ENCODE data around the gene SUCLG2. TPM values are rescaled to one million over a fixed set of nuclear protein-coding genes. Genes with fewer than 3 reads are reported as not detected.

Gene SUCLG2
- total RNA-seq, 1 donor from 2014 or later, result 53.8 TPM

GRCh38 chr3:67495751-67496150 lies 158.7 kb downstream of the SUCLG2 start:
- Histone ChIP-seq H3K27ac (no peak overlapping the region), H3K9me3 (no peaks in the 10 kb centered on the region), H3K27me3 (no peaks in the 10 kb centered on the region), H3K36me3 (no peaks in the 10 kb centered on the region), H3K4me3 (no peak overlapping the region), H3K4me1 (no peaks in the 10 kb centered on the region)
- ATAC-seq (no peak), DNase-seq (no peak)
- intact Hi-C loops (cut with DNase I), result no loop called here
- TF ChIP-seq CTCF (IDR thresholded peaks at IDR 0.05), result no peak

GRCh38 chr3:67493808-67494207 lies 160.6 kb downstream of the SUCLG2 start:
- H3K27me3 ChIP-seq, result no peaks in the 10 kb centered on the region
- H3K9me3 ChIP-seq, result no peaks in the 10 kb centered on the region
- intact Hi-C loops (cut with DNase I), result no loop called here
- no peaks in the 10 kb centered on the region for H3K36me3 ChIP-seq
- TF ChIP-seq CTCF (IDR thresholded peaks at IDR 0.05), result no peak
- ATAC-seq (no peak), DNase-seq (no peak)
- no peaks in the 10 kb centered on the region for H3K4me1 ChIP-seq
- no peak overlapping the region for H3K4me3 ChIP-seq
- H3K27ac ChIP-seq, result no peak overlapping the region

- no peak overlapping the region for H3K27ac ChIP-seq
- ATAC-seq (no peak), DNase-seq (no peak)
Observed at GRCh38 chr3:67490658-67491057, 163.8 kb downstream of the SUCLG2 start.

GRCh38 chr3:67489816-67490215 lies 164.6 kb downstream of the SUCLG2 start:
- no peak for ATAC-seq

More at GRCh38 chr3:67490658-67491057, 163.8 kb downstream of the SUCLG2 start:
- no peaks in the 10 kb centered on the region for H3K4me1 ChIP-seq
- H3K9me3 ChIP-seq, result no peaks in the 10 kb centered on the region
- no peak for TF ChIP-seq CTCF (IDR thresholded peaks at IDR 0.05)
- H3K27me3 ChIP-seq, result no peaks in the 10 kb centered on the region
- no peak overlapping the region for H3K4me3 ChIP-seq
- intact Hi-C loops (cut with DNase I), result no loop called here
- no peaks in the 10 kb centered on the region for H3K36me3 ChIP-seq

GRCh38 chr3:67487564-67488114 lies 166.8 kb downstream of the SUCLG2 start:
- Histone ChIP-seq H3K4me1 (no peaks in the 10 kb centered on the region), H3K4me3 (no peak overlapping the region), H3K36me3 (no peaks in the 10 kb centered on the region), H3K9me3 (no peaks in the 10 kb centered on the region), H3K27ac (no peak overlapping the region), H3K27me3 (no peaks in the 10 kb centered on the region)
- ATAC-seq (no peak), DNase-seq (no peak)
- intact Hi-C loops (cut with DNase I), result no loop called here
- TF ChIP-seq CTCF (IDR thresholded peaks at IDR 0.05), result no peak

More at GRCh38 chr3:67489816-67490215, 164.6 kb downstream of the SUCLG2 start:
- H3K4me1 ChIP-seq, result no peaks in the 10 kb centered on the region
- no peak overlapping the region for H3K4me3 ChIP-seq
- no peaks in the 10 kb centered on the region for H3K9me3 ChIP-seq
- intact Hi-C loops (cut with DNase I), result no loop called here
- H3K27ac ChIP-seq, result no peak overlapping the region
- no peak for DNase-seq
- H3K27me3 ChIP-seq, result no peaks in the 10 kb centered on the region
- no peak for TF ChIP-seq CTCF (IDR thresholded peaks at IDR 0.05)
- no peaks in the 10 kb centered on the region for H3K36me3 ChIP-seq

- intact Hi-C loops (cut with DNase I), result no loop called here
- H3K27me3 ChIP-seq, result no peaks in the 10 kb centered on the region
- no peaks in the 10 kb centered on the region for H3K36me3 ChIP-seq
- H3K9me3 ChIP-seq, result no peaks in the 10 kb centered on the region
- ATAC-seq, result no peak
- H3K4me3 ChIP-seq, result no peak overlapping the region
- no peaks in the 10 kb centered on the region for H3K4me1 ChIP-seq
- no peak for DNase-seq
- TF ChIP-seq CTCF (IDR thresholded peaks at IDR 0.05), result no peak
- no peak overlapping the region for H3K27ac ChIP-seq
Observed at GRCh38 chr3:67486883-67487282, 167.5 kb downstream of the SUCLG2 start.

All from upper lobe of right lung (tissue), 1 donor.